Measurements from ENCODE around the gene ARL8B. TPM values are rescaled to one million over a fixed set of nuclear protein-coding genes. Genes with fewer than 3 reads are reported as not detected.
"Not testable (repeated sequence)": the region's sequence is repeated elsewhere in the genome, so short reads cannot be mapped to it uniquely, and the experiment has no call there.

ARL8B gene
- total and polyA plus RNA-seq, 7 donors, result 28.2 to 55.9 (median 47.2) TPM

GRCh38 chr3:5168110-5168509 is 46.0 kb downstream of the ARL8B start:
- TF ChIP-seq CTCF (IDR thresholded peaks at IDR 0.05) (no peak), EP300 (IDR thresholded peaks at IDR 0.05) (no peak), POLR2A (IDR thresholded peaks at IDR 0.05) (no peak), POLR2AphosphoS5 (IDR thresholded peaks at IDR 0.05) (no peak)
- Histone ChIP-seq H3K9me3 (no peaks in the 10 kb centered on the region), H3K27ac (no peak overlapping the region), H3K4me1 (peaks cover 0 to 6% (median 2%) of the 10 kb centered on the region in 4 donors), H3K36me3 (peaks cover 0 to 25% (median 16%) of the 10 kb centered on the region in 4 donors), H3K4me3 (no peak overlapping the region), H3K27me3 (no peaks in the 10 kb centered on the region)
- intact Hi-C loops (cut with DNase I), result no loop called here
- WGBS, 2 donors, result 89 to 94% methylated on average over 4 of the region's 4 CpGs
- no peak for DNase-seq

GRCh38 chr3:5169807-5170206 is 47.7 kb downstream of the ARL8B start:
- no peaks in the 10 kb centered on the region for H3K27me3 ChIP-seq
- H3K27ac ChIP-seq, result no peak overlapping the region
- TF ChIP-seq POLR2A (IDR thresholded peaks at IDR 0.05) (no peak), CTCF (IDR thresholded peaks at IDR 0.05) (no peak), EP300 (IDR thresholded peaks at IDR 0.05) (no peak), POLR2AphosphoS5 (IDR thresholded peaks at IDR 0.05) (no peak)
- 56 to 73% methylated on average over 2 of the region's 2 CpGs for WGBS, 2 donors
- H3K4me1 ChIP-seq, result peaks cover 0 to 6% (median 2%) of the 10 kb centered on the region in 4 donors
- no peaks in the 10 kb centered on the region for H3K9me3 ChIP-seq
- intact Hi-C loops (cut with DNase I), result no loop called here
- no peak overlapping the region for H3K4me3 ChIP-seq
- no peak for DNase-seq
- H3K36me3 ChIP-seq, result peaks cover 0 to 39% (median 23%) of the 10 kb centered on the region in 4 donors

- no peaks in the 10 kb centered on the region for H3K9me3 ChIP-seq
- no peak overlapping the region for H3K27ac ChIP-seq
- WGBS, 2 donors, result 85 to 96% methylated on average over 5 of the region's 5 CpGs
- H3K4me3 ChIP-seq, result no peak overlapping the region
- TF ChIP-seq EP300 (IDR thresholded peaks at IDR 0.05) (no peak), POLR2AphosphoS5 (IDR thresholded peaks at IDR 0.05) (no peak), POLR2A (IDR thresholded peaks at IDR 0.05) (no peak), CTCF (IDR thresholded peaks at IDR 0.05) (no peak)
- peaks cover 0 to 5% (median 0%) of the 10 kb centered on the region in 4 donors for H3K4me1 ChIP-seq
- H3K36me3 ChIP-seq, result peaks cover 0 to 51% (median 27%) of the 10 kb centered on the region in 4 donors
- no peak for DNase-seq
- H3K27me3 ChIP-seq, result no peaks in the 10 kb centered on the region
- intact Hi-C loops (cut with DNase I), result no loop called here
Measured at GRCh38 chr3:5170975-5171374, 48.9 kb downstream of the ARL8B start.

- Histone ChIP-seq H3K4me1 (peaks cover 0 to 5% (median 0%) of the 10 kb centered on the region in 4 donors), H3K27ac (no peak overlapping the region), H3K4me3 (no peak overlapping the region), H3K36me3 (peaks cover 0 to 60% (median 31%) of the 10 kb centered on the region in 4 donors), H3K9me3 (no peaks in the 10 kb centered on the region), H3K27me3 (no peaks in the 10 kb centered on the region)
- no peak for TF ChIP-seq POLR2AphosphoS5 (IDR thresholded peaks at IDR 0.05)
- TF ChIP-seq CTCF (IDR thresholded peaks at IDR 0.05), result no peak
- TF ChIP-seq POLR2A (IDR thresholded peaks at IDR 0.05), result no peak
- no peak for TF ChIP-seq EP300 (IDR thresholded peaks at IDR 0.05)
- WGBS, 2 donors, result 95 to 97% methylated on average over 4 of the region's 4 CpGs
- intact Hi-C loops (cut with DNase I), result no loop called here
- no peak for DNase-seq
Measured at GRCh38 chr3:5172018-5172417, 49.9 kb downstream of the ARL8B start.

GRCh38 chr3:5179036-5179435 is 56.9 kb downstream of the ARL8B start:
- intact Hi-C loops (cut with DNase I); H3K27ac ChIP-seq; H3K9me3 ChIP-seq; H3K4me1 ChIP-seq; H3K27me3 ChIP-seq; DNase-seq; H3K4me3 ChIP-seq: not testable (repeated sequence)
- peaks cover 0 to 91% (median 12%) of the 10 kb centered on the region in 4 donors for H3K36me3 ChIP-seq
- WGBS, 2 donors, result 67 to 88% methylated on average over 2 of the region's 2 CpGs
